ENCODE data around the gene KDM5C.

Gene KDM5C

DNA sequence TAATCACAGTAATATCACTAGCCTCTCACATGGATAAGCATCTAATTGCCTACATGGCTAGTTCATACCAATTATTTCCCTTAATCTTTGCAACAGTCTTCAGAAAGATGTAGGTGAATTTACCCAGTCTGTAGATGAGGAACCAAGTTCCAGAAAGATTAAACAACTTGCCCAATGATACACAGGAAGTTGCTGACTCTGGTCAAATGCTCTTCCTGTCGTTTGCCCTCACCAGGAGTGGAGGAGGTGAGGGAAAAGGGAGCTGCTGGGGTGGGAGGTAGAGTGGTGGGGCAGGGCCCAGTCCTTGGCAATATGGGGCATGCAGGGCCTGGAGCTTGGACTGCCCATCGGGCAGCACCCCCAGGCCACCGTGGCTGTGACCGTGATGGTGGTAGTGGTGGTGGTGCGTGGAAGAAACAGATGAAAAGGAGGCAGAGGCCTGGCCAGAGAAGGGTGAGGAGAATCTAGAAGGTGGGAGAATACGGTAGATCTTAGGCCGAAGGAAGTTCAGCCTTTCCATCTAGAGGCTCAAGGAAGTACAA lies 2.3 kb upstream of the KDM5C start:
- TF ChIP-seq, protein P1, sequence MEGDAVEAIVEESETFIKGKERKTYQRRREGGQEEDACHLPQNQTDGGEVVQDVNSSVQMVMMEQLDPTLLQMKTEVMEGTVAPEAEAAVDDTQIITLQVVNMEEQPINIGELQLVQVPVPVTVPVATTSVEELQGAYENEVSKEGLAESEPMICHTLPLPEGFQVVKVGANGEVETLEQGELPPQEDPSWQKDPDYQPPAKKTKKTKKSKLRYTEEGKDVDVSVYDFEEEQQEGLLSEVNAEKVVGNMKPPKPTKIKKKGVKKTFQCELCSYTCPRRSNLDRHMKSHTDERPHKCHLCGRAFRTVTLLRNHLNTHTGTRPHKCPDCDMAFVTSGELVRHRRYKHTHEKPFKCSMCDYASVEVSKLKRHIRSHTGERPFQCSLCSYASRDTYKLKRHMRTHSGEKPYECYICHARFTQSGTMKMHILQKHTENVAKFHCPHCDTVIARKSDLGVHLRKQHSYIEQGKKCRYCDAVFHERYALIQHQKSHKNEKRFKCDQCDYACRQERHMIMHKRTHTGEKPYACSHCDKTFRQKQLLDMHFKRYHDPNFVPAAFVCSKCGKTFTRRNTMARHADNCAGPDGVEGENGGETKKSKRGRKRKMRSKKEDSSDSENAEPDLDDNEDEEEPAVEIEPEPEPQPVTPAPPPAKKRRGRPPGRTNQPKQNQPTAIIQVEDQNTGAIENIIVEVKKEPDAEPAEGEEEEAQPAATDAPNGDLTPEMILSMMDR (IDR thresholded peaks at IDR 0.05; ENCODE audit: low read length, missing control alignments), result no peak
- DNase-seq (ENCODE audit: low read depth), result no peak
- H3K4me3 ChIP-seq (replicated peaks; ENCODE audit: low read depth, low read length), result no peak overlapping the region

DNA sequence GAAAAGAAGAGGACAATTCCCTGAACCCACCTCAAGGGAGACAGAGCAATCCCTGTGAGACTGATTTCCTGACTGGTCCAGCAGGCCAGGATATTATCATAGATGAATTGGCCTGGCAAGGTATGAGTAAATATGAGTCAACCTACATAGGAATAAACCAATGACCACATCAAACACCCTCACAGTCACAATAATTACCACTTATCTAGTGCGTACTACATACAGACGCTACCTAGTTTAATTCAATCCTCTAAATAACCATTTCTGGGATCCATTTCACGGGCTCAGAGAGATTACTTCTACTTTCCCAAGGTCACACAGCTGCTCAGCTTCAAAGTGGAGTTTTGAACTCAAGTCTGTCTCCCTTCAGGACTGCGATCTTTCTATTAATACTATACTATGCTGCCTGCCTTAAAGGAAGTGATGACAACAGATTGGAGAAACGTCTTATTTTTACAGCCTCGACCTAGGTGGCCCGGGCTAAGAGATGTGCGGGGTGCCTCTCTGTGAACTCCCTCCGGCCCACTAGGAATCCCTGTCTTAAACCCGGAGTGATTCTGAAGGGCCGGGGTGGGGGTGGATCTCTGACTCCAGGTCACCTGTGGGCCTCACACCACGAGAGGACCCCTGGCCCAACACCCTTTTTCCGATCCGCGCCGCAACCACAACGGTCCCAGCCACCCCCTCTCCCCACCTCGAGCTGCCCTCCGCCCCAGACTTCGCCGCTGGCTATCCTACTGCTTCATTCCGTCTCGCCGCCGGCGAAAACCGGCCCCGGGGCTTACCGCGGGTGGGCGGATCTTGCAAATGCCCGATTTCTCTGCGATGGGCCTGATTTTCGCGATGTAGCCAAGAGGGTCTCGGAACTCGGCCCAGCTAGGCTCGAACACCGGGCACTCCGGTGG lies 800 bp downstream of the KDM5C start:
- TF ChIP-seq, protein P1 (IDR thresholded peaks at IDR 0.05; ENCODE audit: low read length, missing control alignments), result no peak
- DNase-seq (ENCODE audit: low read depth), result peak; percentile 25
- peak overlapping the region; percentile 79 for H3K4me3 ChIP-seq (replicated peaks; ENCODE audit: low read depth, low read length)

DNA sequence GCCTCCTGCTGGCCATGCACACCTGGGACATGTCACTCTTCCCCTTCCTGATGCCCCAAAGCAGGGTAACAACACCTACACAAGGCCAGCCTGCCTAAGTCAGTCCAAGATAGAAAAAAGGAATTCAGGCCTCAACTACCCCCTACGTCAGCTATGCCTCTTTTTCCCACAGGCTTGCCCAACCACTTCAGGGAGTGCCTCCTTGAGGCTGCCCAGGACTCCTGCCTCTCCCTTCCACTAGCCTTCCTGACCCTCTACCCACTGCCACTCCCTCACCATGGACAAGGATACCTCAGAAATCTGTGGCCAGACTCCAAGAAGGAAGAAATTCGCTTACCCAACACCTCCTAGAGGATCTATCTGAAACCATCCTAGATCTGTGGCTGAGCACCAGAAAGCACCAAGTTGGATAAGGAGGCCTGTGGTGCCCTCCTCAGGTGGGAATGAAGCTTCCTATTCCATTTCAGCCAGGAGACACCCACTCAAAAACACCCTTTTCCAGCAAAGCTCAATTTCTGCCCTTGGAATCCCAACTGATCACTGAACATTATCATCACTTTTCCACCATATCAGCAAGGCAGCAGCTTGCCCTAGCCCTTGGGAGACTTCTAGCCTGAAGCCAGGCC lies 1.8 kb downstream of the KDM5C start:
- TF ChIP-seq, protein P1 (IDR thresholded peaks at IDR 0.05; ENCODE audit: low read length, missing control alignments), result no peak
- peak overlapping the region; percentile 79 for H3K4me3 ChIP-seq (replicated peaks; ENCODE audit: low read depth, low read length)
- DNase-seq (ENCODE audit: low read depth), result peak; percentile 1

DNA sequence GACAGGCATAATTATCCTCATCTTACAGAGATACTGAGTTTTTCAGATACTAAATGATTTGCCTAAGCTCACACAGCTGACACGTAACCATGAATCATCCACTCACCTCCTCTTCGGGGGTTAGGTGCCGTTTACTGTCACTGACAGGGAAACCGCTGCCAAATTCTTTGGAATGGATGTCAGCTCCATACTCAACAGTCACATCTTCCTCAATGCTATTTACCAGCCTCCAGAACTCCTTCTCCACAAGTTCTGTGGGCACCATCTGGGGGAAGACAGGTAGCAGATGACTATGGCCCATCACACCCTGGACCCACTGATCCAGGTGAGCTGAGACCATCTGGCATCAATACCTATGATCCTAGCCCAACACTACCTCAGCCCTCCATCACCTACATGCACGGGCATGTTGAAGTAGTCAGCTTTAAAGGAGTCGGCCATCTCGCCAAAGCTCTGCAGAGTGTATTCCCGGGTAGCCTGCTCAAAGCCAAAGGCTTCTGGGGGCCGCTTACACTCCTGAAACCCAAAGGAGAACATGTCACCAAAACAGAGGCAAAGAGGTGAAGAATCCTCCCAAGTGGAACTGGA lies 13.5 kb downstream of the KDM5C start:
- TF ChIP-seq, protein P1 (IDR thresholded peaks at IDR 0.05; ENCODE audit: low read length, missing control alignments), result no peak
- DNase-seq (ENCODE audit: low read depth), result no peak
- no peak overlapping the region for H3K4me3 ChIP-seq (replicated peaks; ENCODE audit: low read depth, low read length)

DNA sequence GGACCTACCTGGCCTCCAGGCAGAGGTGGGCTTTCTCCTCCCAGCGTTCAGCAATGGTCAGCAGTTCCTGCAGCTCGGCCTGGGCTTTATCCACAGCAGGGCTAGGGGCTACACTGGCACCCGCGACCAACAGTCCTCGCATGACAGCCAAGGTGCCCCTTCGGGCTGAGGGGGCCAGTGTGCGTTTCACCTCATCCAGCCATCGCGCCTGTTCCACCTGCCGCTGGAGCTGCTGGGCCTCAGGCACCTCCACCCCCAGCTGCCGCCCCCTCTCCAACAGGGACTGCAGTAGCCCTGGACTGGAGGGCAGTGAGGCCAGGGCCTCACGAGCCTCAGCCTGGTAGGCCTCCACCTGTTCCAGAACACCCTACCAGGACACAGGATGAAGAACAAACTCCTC lies 28.3 kb downstream of the KDM5C start:
- H3K4me3 ChIP-seq (replicated peaks; ENCODE audit: low read depth, low read length), result no peak overlapping the region
- TF ChIP-seq, protein P1 (IDR thresholded peaks at IDR 0.05; ENCODE audit: low read length, missing control alignments), result no peak
- DNase-seq (ENCODE audit: low read depth), result no peak

DNA sequence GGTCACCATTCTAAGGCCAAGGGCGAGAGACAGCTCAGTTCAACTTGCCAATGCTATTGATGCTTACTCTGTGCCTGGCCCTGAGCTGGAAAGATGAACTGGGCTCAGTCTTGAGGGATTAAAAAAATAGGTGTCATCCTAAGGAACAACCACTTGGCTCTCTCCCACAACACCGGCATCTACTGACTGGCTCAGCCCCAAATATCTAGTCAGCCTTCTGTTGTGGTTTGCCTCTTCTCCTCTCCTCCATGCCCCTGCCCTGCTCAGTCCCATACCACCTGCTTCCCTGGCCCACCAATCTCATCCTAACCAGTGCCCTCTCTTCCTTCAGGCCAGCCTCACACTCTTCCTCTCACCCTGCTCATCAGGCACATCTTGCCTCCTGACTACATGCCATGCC lies 29.6 kb downstream of the KDM5C start:
- H3K4me3 ChIP-seq (replicated peaks; ENCODE audit: low read depth, low read length), result no peak overlapping the region
- DNase-seq (ENCODE audit: low read depth), result no peak
- TF ChIP-seq, protein P1 (IDR thresholded peaks at IDR 0.05; ENCODE audit: low read length, missing control alignments), result no peak
